ENCODE results near the gene C3orf52.

GRCh38 chr3:112041321-112041720 is 44.9 kb upstream of the C3orf52 start:
- TF ChIP-seq CTCF (IDR thresholded peaks at IDR 0.05) (no peak), POLR2A (IDR thresholded peaks at IDR 0.05; ENCODE audit: low read depth) (no peak), POLR2AphosphoS5 (IDR thresholded peaks at IDR 0.05) (no peak), EP300 (IDR thresholded peaks at IDR 0.05) (no peak)

Data from esophagus muscularis mucosa (tissue), 4 donors.